HPDE6-E6E7 (cell line): ENCODE data around the gene ERO1B.

Experiments used
- DNase-seq: peaks from one replicate; pipeline ENCODE4 v3.0.0; 2011; ENCODE audit warnings: missing footprints; ENCODE audit errors: extremely low spot score

The ERO1B gene

GRCh38 chr1:236253918-236254637 is 27.7 kb downstream of the ERO1B start:
- no peak for DNase-seq

GRCh38 chr1:236253119-236253518 is 28.6 kb downstream of the ERO1B start:
- DNase-seq: no peak

GRCh38 chr1:236251587-236251986 is 30.2 kb downstream of the ERO1B start:
- no peak for DNase-seq

GRCh38 chr1:236247286-236247685 is 34.5 kb downstream of the ERO1B start:
- no peak for DNase-seq

GRCh38 chr1:236242568-236242967 is 39.2 kb downstream of the ERO1B start:
- no peak for DNase-seq

DNA sequence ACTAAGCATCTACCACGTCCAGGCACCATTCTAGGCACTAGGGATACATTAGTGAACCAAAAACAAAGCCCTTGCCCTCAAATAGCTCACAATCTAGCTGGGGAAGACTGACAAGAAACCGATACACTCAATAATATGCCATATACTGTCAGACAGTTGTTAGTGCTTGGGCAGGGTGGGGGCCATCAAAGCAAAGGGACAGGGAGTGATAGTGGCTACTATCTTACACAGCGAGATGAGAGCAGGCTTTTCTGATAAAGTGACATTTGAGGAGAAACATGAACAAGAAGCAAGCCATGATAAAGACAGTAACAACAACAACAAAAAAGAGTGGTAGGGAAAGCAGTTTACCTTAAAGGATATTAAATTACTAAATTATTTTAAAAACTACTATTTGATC is 41.1 kb downstream of the ERO1B start:
- no peak for DNase-seq

- DNase-seq: no peak
Measured at GRCh38 chr1:236239092-236239585, 42.6 kb downstream of the ERO1B start.

GRCh38 chr1:236235116-236235515 is 46.6 kb downstream of the ERO1B start:
- DNase-seq: no peak

DNA sequence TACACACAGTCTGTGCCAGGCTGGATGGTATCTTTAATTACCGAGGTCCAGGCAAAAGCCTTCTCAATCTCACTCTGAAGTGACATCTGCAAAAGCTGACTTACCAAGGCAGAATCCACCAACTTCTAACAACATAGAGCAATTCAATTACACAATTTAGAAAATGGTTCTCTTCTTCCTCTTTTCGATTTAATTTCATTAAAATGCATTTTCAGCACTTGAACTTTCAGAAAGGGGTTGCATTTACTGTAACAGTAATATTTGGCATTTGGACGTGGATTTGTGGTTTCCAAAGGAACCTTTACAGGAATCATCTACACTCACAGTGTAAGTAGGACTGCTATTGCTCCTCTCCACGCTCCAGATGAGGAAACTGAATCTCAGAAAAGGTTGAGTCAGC is 53.3 kb downstream of the ERO1B start:
- no peak for DNase-seq

GRCh38 chr1:236222632-236223031 is 59.1 kb downstream of the ERO1B start:
- DNase-seq: no peak

DNA sequence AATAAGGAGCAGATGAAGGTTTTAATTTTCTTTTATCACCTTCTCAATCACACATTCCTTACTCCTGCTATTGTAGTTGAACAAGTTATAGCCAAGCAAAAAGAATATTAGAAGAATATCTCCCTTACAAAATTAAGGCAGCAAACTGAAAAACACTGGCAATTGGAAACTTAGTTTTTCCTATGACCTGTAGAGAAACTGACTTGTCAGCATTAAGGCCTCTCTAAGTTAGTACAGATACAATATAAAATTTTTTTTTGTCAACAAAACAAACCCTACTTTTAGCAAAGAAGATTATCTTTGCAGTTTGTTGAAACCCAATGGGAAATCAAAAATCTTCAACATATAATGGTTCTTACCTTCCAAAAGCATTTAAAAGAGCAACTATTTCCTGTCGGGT is 61.3 kb downstream of the ERO1B start:
- DNase-seq: no peak

- no peak for DNase-seq
Measured at GRCh38 chr1:236214761-236215160, 67.0 kb downstream of the ERO1B start.

GRCh38 chr1:236213534-236213933 is 68.2 kb downstream of the ERO1B start:
- no peak for DNase-seq

- no peak for DNase-seq
Measured at GRCh38 chr1:236211815-236212214, 69.9 kb downstream of the ERO1B start.

DNA sequence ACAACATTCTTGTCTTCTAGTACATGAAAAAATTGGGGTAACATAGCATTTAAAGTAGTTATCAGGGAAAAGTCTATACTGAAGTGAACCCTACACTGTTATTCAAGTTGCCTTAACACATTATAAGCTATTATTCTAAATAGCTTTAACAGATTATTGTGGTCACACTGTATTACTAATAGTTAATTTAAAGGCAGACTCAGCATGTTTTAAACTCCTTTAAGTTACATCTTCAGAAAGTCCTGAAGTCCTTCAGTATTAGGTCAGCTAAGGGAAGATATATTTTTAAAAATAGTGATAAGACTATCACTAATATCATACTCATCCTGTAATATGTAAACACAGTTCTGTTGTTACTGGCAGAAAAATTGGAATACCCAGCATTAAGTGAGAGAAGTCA is 72.0 kb downstream of the ERO1B start:
- DNase-seq: no peak

GRCh38 chr1:236209185-236209584 is 72.6 kb downstream of the ERO1B start:
- DNase-seq: no peak

GRCh38 chr1:236207569-236207968 is 74.2 kb downstream of the ERO1B start:
- DNase-seq: no peak

- no peak for DNase-seq
Measured at GRCh38 chr1:236207121-236207520, 74.6 kb downstream of the ERO1B start.

- DNase-seq: no peak
Measured at GRCh38 chr1:236206548-236206947, 75.2 kb downstream of the ERO1B start.

- no peak for DNase-seq
Measured at GRCh38 chr1:236204656-236205055, 77.1 kb downstream of the ERO1B start.

DNA sequence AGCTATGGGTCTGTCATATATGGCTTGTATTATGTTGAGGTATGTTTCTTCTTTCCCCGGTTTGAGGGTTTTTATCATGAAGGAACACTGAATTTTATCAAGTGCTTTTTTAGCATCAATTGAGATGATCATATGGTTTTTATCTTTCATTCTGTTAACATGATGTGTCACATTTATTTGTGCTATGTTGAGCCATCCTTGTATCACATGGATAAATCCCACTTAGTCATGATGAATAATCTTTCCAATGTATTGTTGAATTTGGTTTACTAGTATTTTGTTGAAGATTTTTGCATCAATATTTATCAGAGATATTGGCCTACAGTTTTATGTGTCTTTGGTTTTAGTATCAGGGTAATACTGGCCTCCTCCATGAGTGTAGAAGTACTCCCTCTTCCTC is 77.7 kb downstream of the ERO1B start:
- no peak for DNase-seq

- no peak for DNase-seq
Measured at GRCh38 chr1:236201786-236202185, 80.0 kb downstream of the ERO1B start.

DNA sequence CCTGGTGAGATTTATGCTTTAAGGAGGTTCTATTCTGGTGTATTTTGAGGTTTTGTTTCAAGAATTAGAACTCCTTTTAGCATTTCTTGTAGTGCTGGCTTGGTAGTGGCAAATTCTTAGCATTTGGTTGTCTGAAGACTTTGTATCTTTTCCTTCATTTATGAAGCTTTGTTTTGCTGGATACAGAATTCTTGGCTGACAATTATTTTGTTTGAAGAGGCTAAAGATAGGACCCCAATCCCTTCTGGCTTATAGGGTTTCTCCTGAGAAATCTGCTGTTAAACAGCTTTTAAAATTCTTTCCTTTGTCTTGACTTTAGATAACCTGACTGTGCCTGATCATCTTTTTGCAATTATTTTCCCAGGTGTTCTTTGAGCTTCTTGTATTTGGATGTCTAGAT is 80.8 kb downstream of the ERO1B start:
- DNase-seq: no peak

DNA sequence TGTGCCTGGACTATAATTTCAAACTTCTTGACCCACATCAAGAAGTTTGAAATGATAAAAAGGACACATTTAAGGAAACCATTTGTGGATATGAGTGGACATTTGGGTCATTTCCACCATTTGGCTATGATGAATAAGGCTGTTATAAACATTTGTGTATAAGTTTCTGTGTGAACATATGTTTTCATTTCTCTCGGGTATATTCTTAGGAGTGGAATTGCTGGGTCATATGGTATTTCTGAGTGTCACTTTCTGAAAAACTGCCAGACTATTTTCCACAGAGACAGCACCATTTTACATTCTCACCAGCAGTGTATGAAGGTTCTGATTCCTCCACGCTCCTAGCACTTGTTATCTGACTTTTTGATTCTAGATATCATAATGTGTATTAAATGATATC is 88.6 kb downstream of the ERO1B start:
- no peak for DNase-seq
